Hematopoietic multipotent progenitor cell (in vitro differentiated cells): ENCODE data around the gene PRDM11. TPM values are rescaled to one million over a fixed set of nuclear protein-coding genes. Genes with fewer than 3 reads are reported as not detected.

Experiments used
- DNase-seq, 3 donors: peaks; one replicate each; pipeline ENCODE4 v3.0.0-alpha.2; 2011 to 2015; ENCODE audit warnings: low read depth in 2 of 3, low spot score in 2 of 3
- total RNA-seq: library from RNA; depleted of rRNA; stranded (reverse); fragments of >200 nt; gene quantifications from one replicate; pipeline ENCODE4 v1.2.3, GENCODE V29; 2012

The PRDM11 gene
- total RNA-seq, 1 donor: 18.0 TPM

GRCh38 chr11:45208135-45208534 lies 61.7 kb downstream of the PRDM11 start:
- DNase-seq: no peak

- DNase-seq: no peak
Measured at GRCh38 chr11:45209000-45209879, 62.8 kb downstream of the PRDM11 start.

DNA sequence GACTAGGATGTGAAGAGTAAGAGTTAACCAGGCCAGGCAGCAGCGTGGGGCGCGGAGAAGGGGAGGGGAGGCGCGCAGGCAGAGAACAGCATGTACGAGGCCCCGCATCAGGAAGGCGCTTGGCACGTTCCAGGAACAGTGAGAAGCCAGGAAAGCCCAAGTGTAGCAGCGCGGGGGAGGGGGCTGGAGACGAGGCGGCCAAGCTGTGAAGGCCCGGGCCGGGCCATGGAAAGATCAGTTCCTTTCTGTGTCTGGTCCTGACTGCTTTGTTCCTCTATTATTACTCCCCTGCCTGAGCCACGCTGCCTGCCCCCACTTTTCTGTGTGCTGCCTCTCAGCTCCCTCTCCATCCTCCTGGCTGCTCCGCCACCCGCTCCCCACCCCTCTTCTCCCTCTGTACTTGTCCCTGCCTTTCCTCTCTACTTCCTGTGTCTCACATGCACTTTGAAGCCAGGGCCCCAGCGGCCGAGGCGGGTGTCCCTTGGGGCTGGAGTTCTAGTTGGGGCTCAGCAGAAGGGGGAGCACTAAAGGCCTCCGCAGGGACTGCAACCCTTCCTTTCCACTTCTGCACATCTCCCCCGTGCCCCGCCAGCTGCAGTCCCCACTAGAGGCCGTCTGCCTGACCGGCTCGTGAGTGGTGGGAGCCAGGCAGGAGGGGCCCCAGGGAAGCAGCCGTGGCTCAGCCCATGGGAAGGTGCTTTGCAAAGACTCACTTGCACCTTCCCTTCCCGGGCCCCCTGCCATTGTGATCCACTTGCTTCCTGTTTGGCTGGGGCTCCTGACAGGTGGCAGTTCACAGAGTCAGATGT lies 63.7 kb downstream of the PRDM11 start:
- peak in 2 of 3 donors; percentile 9 to 43 for DNase-seq

DNA sequence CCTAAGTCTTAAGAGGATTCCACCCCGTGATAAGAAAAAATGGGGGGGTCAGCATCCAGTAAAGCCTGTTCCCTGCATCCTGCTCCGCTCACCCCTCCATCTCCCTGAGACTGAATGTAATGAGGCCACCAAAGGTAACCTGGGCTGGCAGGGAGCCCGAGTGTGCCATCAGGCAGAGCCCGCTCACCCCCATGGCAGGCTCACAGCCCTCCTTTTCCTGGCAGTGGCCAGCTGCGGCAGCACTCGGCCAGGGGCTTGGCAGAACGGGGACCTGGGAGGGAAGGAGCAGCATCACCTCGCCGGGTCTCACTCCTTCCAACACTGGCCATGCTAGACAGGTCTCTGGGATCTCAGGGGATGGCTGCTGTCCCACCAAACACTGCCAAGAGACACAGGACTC lies 64.4 kb downstream of the PRDM11 start:
- no peak for DNase-seq

DNA sequence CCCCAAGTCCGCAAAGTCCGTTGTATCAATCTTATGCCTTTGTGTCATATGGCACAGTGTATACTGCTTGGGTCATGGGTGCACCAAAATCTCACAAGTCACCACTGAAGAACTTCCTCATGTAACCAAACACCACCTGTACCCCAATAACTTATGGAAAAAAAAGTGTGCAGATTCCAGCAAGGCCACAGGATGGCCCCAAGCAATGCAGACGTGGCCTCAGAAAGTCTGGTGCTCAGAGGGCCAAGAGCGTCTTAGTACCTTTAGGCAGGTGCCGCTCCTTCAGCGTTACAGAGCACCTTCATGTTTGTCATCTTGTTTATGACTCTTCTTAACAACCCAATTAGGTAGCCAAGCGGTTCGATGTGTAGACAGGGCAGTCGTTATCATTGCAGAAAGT lies 65.3 kb downstream of the PRDM11 start:
- DNase-seq: peak in 1 of 3 donors; percentile 7

- no peak for DNase-seq
Measured at GRCh38 chr11:45212566-45213315, 66.3 kb downstream of the PRDM11 start.

- no peak for DNase-seq
Measured at GRCh38 chr11:45213316-45213665, 66.9 kb downstream of the PRDM11 start.

- no peak for DNase-seq
Measured at GRCh38 chr11:45213717-45214116, 67.3 kb downstream of the PRDM11 start.

DNA sequence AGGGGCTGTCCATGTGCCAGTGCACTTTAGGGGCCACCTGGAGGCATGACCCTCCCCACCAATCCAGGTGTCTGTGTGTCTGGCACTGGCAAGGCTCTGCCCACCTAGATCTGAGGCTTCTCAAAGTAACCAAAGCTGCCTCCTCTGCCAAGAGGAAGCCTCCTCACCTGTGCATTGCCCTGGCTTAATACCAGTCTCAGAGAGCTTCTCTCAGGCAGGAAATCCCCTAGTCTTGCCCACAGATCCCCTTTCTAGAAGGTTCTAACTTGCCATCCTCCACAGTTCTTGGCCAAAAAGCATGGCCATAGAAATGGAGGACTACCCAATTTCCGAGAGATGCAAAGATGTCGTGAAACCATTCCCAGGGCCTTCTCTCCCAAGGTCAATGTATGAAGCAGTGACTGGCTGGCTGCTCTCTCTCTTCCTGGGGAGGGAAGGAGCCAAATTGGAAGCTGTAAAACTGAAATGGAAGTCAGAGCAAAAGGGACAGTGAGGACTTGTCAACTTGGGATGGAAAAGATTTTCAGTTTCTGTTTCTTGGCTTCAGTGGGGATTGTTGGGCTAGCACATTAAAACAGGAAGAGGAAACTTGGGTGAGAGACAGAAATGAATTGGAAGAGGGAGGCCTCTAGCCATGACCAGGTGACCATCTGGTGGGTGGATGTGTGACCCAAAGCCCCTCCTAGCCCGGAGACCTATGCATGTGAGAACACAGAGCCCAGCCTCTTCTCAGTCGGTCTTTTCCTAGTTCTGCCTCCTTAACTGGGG lies 68.8 kb downstream of the PRDM11 start:
- DNase-seq: no peak

GRCh38 chr11:45216031-45216430 lies 69.6 kb downstream of the PRDM11 start:
- DNase-seq: no peak

DNA sequence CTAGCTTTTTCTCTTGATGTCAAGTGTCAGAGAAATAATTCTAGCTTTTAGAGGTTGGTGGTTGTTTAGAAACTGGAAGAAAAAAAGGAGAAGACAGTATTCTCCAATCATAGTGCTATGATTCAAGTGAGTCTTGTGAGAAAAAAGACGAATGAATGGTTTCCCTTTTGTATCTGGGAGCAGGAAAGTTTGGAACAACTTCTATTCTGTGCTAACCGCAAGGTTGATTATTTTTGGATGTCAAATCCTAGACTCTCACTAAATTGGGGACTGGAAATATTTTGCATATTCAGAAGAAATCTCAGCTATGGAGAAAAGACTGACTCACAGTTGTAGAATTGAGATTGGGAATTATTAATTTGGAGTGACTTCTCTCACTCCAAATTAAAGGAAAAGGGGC lies 70.5 kb downstream of the PRDM11 start:
- no peak for DNase-seq

- DNase-seq: no peak
Measured at GRCh38 chr11:45217991-45218390, 71.6 kb downstream of the PRDM11 start.

GRCh38 chr11:45218705-45219104 lies 72.3 kb downstream of the PRDM11 start:
- no peak for DNase-seq

DNA sequence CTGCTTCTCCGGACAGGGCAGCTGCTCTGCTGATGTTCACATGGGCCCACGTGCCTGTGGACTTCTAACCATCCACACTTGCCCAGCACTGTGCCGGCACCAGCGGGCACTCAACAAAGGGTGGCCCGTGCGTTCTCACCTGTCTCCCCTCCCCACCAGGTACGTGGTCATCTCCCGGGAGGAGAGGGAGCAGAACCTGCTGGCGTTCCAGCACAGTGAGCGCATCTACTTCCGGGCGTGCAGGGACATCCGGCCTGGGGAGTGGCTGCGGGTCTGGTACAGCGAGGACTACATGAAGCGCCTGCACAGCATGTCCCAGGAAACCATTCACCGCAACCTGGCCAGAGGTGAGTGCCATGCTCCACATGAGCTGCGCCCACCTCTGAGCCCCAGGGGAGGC lies 73.0 kb downstream of the PRDM11 start:
- DNase-seq: no peak

- no peak for DNase-seq
Measured at GRCh38 chr11:45223496-45223895, 77.1 kb downstream of the PRDM11 start.

- DNase-seq: no peak
Measured at GRCh38 chr11:45224766-45225165, 78.3 kb downstream of the PRDM11 start.

- DNase-seq: no peak
Measured at GRCh38 chr11:45225277-45225676, 78.8 kb downstream of the PRDM11 start.

GRCh38 chr11:45225961-45226871 lies 79.8 kb downstream of the PRDM11 start:
- no peak for DNase-seq

- DNase-seq: no peak
Measured at GRCh38 chr11:45226901-45227300, 80.5 kb downstream of the PRDM11 start.
